CD14-positive monocyte (primary cell): Measurements from ENCODE around the gene AFAP1L1. TPM values are rescaled to one million over a fixed set of nuclear protein-coding genes. Genes with fewer than 3 reads are reported as not detected.

Experiments
- DNase-seq, 3 donors: peaks; one replicate each; pipeline ENCODE4 v3.0.0-alpha.2; 2011 to 2022
- H2AFZ ChIP-seq: 2 replicates; pipeline ENCODE4 v1.6.0; 2012; ENCODE audit warnings: mild to moderate bottlenecking, low read depth, low read length, inconsistent platforms; ENCODE audit not compliant: insufficient read depth, poor library complexity, severe bottlenecking
- H3K27ac ChIP-seq, 2 donors: 1 replicate in 1 of 2; 2 replicates in 1 of 2; pipeline ENCODE4 v1.5.1; 2012 to 2013; ENCODE audit warnings: low read length in 2 of 2, control low read depth in 1 of 2, inconsistent platforms in 1 of 2, low read depth in 1 of 2, mild to moderate bottlenecking in 1 of 2
- H3K27me3 ChIP-seq, 2 donors: one replicate each; pipeline versions ENCODE4 v1.6.0 to v1.6.1; 2011 to 2013; ENCODE audit warnings: low read length in 2 of 2; ENCODE audit not compliant: control insufficient read depth in 2 of 2, insufficient read depth in 2 of 2
- H3K36me3 ChIP-seq, 2 donors: replicated peaks in 1 of 2; 1 replicate in 1 of 2; 2 replicates in 1 of 2; pipeline versions ENCODE4 v1.5.1 to v1.6.1; 2012 to 2013; ENCODE audit warnings: low read length in 2 of 2, control low read depth in 1 of 2, inconsistent platforms in 1 of 2, mild to moderate bottlenecking in 1 of 2; ENCODE audit not compliant: insufficient read depth in 2 of 2, control insufficient read depth in 1 of 2
- H3K4me1 ChIP-seq, 2 donors: 1 replicate in 1 of 2; 2 replicates in 1 of 2; pipeline versions ENCODE4 v1.5.1 to v1.6.1; 2012 to 2013; ENCODE audit warnings: low read length in 2 of 2, control low read depth in 1 of 2, inconsistent platforms in 1 of 2, mild to moderate bottlenecking in 1 of 2, moderate library complexity in 1 of 2; ENCODE audit not compliant: insufficient read depth in 2 of 2, control insufficient read depth in 1 of 2
- H3K4me2 ChIP-seq: replicated peaks from 2 replicates; pipeline ENCODE3; 2012; ENCODE audit warnings: low read length, moderate library complexity, mild to moderate bottlenecking; ENCODE audit not compliant: poor library complexity, severe bottlenecking; ENCODE audit errors: extremely low read depth
- H3K4me3 ChIP-seq, 3 experiments: fragments of 200-600 bp in 1 of 3; sonication (generic) in 1 of 3; replicated peaks in 1 of 3; 1 replicate in 2 of 3; 2 replicates in 1 of 3; pipeline ENCODE4 v1.5.1; 2011 to 2013; ENCODE audit warnings: low read length in 3 of 3, mild to moderate bottlenecking in 3 of 3, control low read depth in 2 of 3, low read depth in 2 of 3, inconsistent platforms in 1 of 3, moderate library complexity in 1 of 3
- H3K79me2 ChIP-seq: 2 replicates; pipeline ENCODE4 v1.6.0; 2012; ENCODE audit warnings: mild to moderate bottlenecking, control low read depth, inconsistent platforms, low read length, moderate library complexity; ENCODE audit not compliant: insufficient read depth
- H3K9ac ChIP-seq: 2 replicates; pipeline ENCODE4 v1.6.0; 2017; ENCODE audit warnings: low read length, mild to moderate bottlenecking; ENCODE audit not compliant: insufficient read depth, poor library complexity, severe bottlenecking
- H3K9me3 ChIP-seq, 2 donors: replicated peaks in 1 of 2; 1 replicate in 1 of 2; 2 replicates in 1 of 2; pipeline versions ENCODE4 v1.5.1 to v1.6.1; 2012 to 2013; ENCODE audit warnings: low read length in 2 of 2, control low read depth in 1 of 2; ENCODE audit not compliant: control insufficient read depth in 1 of 2, insufficient read depth in 1 of 2
- H4K20me1 ChIP-seq: 2 replicates; pipeline ENCODE4 v1.6.0; 2012; ENCODE audit warnings: mild to moderate bottlenecking, low read length, control low read depth, moderate library complexity; ENCODE audit not compliant: insufficient read depth
- H3K27ac Mint-ChIP-seq, 7 donors: one replicate each; pipeline ENCODE4 v1.8.0; 2020; ENCODE audit warnings: mild to moderate bottlenecking in 7 of 7, mixed read lengths in 7 of 7, moderate library complexity in 6 of 7, inconsistent platforms in 2 of 7
- H3K27me3 Mint-ChIP-seq, 3 donors: one replicate each; pipeline ENCODE4 v1.8.0; 2021 to 2022; ENCODE audit warnings: low read depth in 3 of 3, mild to moderate bottlenecking in 3 of 3, mixed read lengths in 3 of 3, moderate library complexity in 3 of 3, inconsistent platforms in 1 of 3
- H3K36me3 Mint-ChIP-seq, 2 donors: one replicate each; pipeline ENCODE4 v1.8.0; 2020; ENCODE audit warnings: mixed read lengths in 2 of 2, inconsistent platforms in 1 of 2, mild to moderate bottlenecking in 1 of 2
- H3K4me1 Mint-ChIP-seq: one replicate; pipeline ENCODE4 v1.8.0; 2020; ENCODE audit warnings: mild to moderate bottlenecking, mixed read lengths
- H3K4me3 Mint-ChIP-seq, 2 donors: one replicate each; pipeline ENCODE4 v1.8.0; 2020; ENCODE audit warnings: mild to moderate bottlenecking in 2 of 2, mixed read lengths in 2 of 2, moderate library complexity in 1 of 2
- H3K9me3 Mint-ChIP-seq, 7 donors: one replicate each; pipeline ENCODE4 v1.8.0; 2020 to 2022; ENCODE audit warnings: mixed read lengths in 7 of 7, mild to moderate bottlenecking in 6 of 7, moderate library complexity in 6 of 7, inconsistent platforms in 2 of 7
- WGBS: methylation state at CpG from one replicate; pipeline ENCODE4 v1.1.5; 2013; ENCODE audit warnings: missing lambda C conversion rate; ENCODE audit not compliant: insufficient coverage; 5-methylcytosine and 5-hydroxymethylcytosine counted together
- intact Hi-C, 2 donors: fragments of 100-400 bp; cut with micrococcal nuclease; formaldehyde crosslinking; loops; one replicate each; pipeline versions ENCODE4 v1.15.0 to v1.15.1; 2023
- polyA plus RNA-seq, 3 donors: library from polyadenylated mRNA; depleted of rRNA in 1 of 3; unstranded in 2 of 3; stranded (reverse) in 1 of 3; fragments of 300-500 nt in 2 of 3; fragments of >200 nt in 1 of 3; fragmentation: Illumina TruSeq in 2 of 3; gene quantifications; 1 replicate in 2 of 3; 2 replicates in 1 of 3; pipeline ENCODE4 v1.2.3, GENCODE V29; 2012 to 2021
- TF ChIP-seq, protein P1 (sequence below): fragments of 200-600 bp; IDR thresholded peaks from one replicate; pipeline ENCODE4 v1.8.0; 2022; ENCODE audit warnings: antibody characterized with exemption, mild to moderate bottlenecking

Gene AFAP1L1
- polyA plus RNA-seq, 3 donors, result not detected

DNA sequence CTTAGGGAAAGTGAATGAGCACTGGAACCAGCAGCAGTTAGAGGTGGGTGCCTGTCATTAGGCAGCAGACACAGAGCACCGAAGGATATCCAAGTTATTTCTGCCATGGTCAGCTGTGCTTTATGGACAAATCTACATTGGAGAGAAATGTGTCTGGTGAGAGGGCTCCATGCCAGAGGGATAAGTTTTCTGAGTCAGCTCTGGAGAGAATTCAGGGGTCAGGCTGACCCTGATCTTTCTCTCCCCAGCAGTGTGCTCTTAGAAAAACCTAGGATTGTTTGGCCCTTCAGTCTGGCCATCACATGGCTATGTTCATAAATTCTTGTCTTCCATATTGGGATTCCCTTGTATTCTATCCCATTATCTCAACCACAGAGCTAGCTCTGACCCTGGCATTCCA lies 116.3 kb downstream of the AFAP1L1 start:
- Mint-ChIP-seq H3K4me1 (no peaks in the 10 kb centered on the region), H3K27me3 (peaks cover 0 to 2% (median 0%) of the 10 kb centered on the region in 3 donors), H3K4me3 (no peak overlapping the region), H3K9me3 (no peaks in the 10 kb centered on the region), H3K36me3 (no peaks in the 10 kb centered on the region), H3K27ac (no peak overlapping the region)
- Histone ChIP-seq H4K20me1 (no peaks in the 10 kb centered on the region), H3K9ac (no peak overlapping the region), H3K79me2 (no peaks in the 10 kb centered on the region), H3K27me3 (no peaks in the 10 kb centered on the region), H3K36me3 (no peaks in the 10 kb centered on the region), H3K9me3 (no peaks in the 10 kb centered on the region), H2AFZ (no peak overlapping the region), H3K4me3 (no peak overlapping the region), H3K4me2 (no peak overlapping the region), H3K27ac (no peak overlapping the region), H3K4me1 (no peaks in the 10 kb centered on the region)
- no peak for DNase-seq
- intact Hi-C loops, result no loop called here
- TF ChIP-seq, protein P1, sequence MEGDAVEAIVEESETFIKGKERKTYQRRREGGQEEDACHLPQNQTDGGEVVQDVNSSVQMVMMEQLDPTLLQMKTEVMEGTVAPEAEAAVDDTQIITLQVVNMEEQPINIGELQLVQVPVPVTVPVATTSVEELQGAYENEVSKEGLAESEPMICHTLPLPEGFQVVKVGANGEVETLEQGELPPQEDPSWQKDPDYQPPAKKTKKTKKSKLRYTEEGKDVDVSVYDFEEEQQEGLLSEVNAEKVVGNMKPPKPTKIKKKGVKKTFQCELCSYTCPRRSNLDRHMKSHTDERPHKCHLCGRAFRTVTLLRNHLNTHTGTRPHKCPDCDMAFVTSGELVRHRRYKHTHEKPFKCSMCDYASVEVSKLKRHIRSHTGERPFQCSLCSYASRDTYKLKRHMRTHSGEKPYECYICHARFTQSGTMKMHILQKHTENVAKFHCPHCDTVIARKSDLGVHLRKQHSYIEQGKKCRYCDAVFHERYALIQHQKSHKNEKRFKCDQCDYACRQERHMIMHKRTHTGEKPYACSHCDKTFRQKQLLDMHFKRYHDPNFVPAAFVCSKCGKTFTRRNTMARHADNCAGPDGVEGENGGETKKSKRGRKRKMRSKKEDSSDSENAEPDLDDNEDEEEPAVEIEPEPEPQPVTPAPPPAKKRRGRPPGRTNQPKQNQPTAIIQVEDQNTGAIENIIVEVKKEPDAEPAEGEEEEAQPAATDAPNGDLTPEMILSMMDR, result no peak
- WGBS, result no CpG with 5 or more reads among the region's 1 CpG

DNA sequence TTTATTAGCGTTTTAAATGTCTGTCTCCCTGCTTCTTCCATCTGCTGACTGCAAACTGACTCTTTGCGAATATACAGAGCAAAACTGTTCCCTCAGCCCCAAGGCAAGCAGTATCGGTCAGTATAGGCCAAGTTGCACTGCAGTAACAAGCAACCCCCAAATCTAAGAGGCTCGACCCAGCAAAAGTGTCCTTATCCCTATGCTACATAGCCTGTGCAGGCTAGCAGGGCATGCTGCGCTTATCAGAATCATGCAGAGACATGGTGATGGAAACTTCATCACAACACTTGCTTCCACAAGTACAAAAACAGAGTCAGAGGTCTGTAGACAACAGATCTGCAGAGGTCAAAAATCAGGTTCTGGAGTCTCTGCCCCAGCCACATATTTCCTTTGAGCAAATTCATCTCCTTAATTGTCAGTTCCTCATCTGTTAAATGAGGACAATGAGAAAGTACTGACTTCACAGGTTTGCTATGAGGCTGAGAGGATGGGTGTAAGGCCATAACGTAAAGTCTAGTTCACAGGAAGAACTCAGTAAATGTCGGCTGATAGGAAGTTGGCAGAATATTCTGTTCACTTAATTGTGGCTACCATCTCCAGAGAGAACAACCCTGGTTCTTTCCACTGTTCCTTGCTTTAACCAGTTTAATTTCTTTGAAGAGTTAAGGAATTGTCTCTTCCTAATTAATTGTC lies 117.0 kb downstream of the AFAP1L1 start:
- TF ChIP-seq, protein P1, result no peak
- H3K4me2 ChIP-seq, result no peak overlapping the region
- H3K27me3 ChIP-seq, result no peaks in the 10 kb centered on the region
- Mint-ChIP-seq H3K9me3 (no peaks in the 10 kb centered on the region), H3K27ac (no peak overlapping the region), H3K4me3 (no peak overlapping the region), H3K27me3 (peaks cover 0 to 2% (median 0%) of the 10 kb centered on the region in 3 donors), H3K4me1 (no peaks in the 10 kb centered on the region), H3K36me3 (no peaks in the 10 kb centered on the region)
- 95% methylated on average over 6 of the region's 7 CpGs for whole genome bisulfite sequencing
- H2AFZ ChIP-seq, result no peak overlapping the region
- no peak for DNase-seq
- H3K79me2 ChIP-seq, result no peaks in the 10 kb centered on the region
- H4K20me1 ChIP-seq, result no peaks in the 10 kb centered on the region
- no peak overlapping the region for H3K4me3 ChIP-seq
- H3K9ac ChIP-seq, result no peak overlapping the region
- intact Hi-C loops, result no loop called here
- H3K36me3 ChIP-seq, result no peaks in the 10 kb centered on the region
- H3K9me3 ChIP-seq, result no peaks in the 10 kb centered on the region
- no peak overlapping the region for H3K27ac ChIP-seq
- no peaks in the 10 kb centered on the region for H3K4me1 ChIP-seq
